T-helper 17 cell (primary cell): ENCODE data around the gene CMYA5. TPM values are rescaled to one million over a fixed set of nuclear protein-coding genes. Genes with fewer than 3 reads are reported as not detected.
"Not testable (repeated sequence)": the region's sequence is repeated elsewhere in the genome, so short reads cannot be mapped to it uniquely, and the experiment has no call there.

ENCODE experiments used
- ATAC-seq: fragments of 150-1000 bp; cut with Tn5 transposase; 2 replicates; pipeline ENCODE4 v1.10.0; 2021; ENCODE audit warnings: mild to moderate bottlenecking, moderate library complexity
- DNase-seq, 3 donors: peaks; one replicate each; pipeline versions ENCODE4 v3.0.0 to v3.0.0-alpha.2; 2020 to 2021
- H3K9me3 ChIP-seq: one replicate; pipeline ENCODE4 v1.7.0; 2013; ENCODE audit warnings: low read length, mild to moderate bottlenecking; ENCODE audit not compliant: control insufficient read depth, poor library complexity, severe bottlenecking
- H3K27ac Mint-ChIP-seq: one replicate; pipeline ENCODE4 v1.8.0; 2022; ENCODE audit warnings: mild to moderate bottlenecking, moderate library complexity, mixed read lengths
- H3K27me3 Mint-ChIP-seq: one replicate; pipeline ENCODE4 v1.8.0; 2022; ENCODE audit warnings: mixed read lengths
- H3K36me3 Mint-ChIP-seq: one replicate; pipeline ENCODE4 v1.8.0; 2022; ENCODE audit warnings: low read depth, mixed read lengths
- H3K4me1 Mint-ChIP-seq: one replicate; pipeline ENCODE4 v1.8.0; 2022; ENCODE audit warnings: mild to moderate bottlenecking, mixed read lengths
- H3K4me3 Mint-ChIP-seq: one replicate; pipeline ENCODE4 v1.8.0; 2022; ENCODE audit warnings: mild to moderate bottlenecking, moderate library complexity, mixed read lengths
- total RNA-seq, 4 donors: library from RNA in 2 of 4; stranded (reverse) in 2 of 4; gene quantifications; one replicate each; pipeline ENCODE4 v1.2.3 and lab custom pipeline; 2022 to 2026

The CMYA5 gene
- total RNA-seq, 2 donors from 2014 or later = 0.15 to 0.23 TPM

DNA sequence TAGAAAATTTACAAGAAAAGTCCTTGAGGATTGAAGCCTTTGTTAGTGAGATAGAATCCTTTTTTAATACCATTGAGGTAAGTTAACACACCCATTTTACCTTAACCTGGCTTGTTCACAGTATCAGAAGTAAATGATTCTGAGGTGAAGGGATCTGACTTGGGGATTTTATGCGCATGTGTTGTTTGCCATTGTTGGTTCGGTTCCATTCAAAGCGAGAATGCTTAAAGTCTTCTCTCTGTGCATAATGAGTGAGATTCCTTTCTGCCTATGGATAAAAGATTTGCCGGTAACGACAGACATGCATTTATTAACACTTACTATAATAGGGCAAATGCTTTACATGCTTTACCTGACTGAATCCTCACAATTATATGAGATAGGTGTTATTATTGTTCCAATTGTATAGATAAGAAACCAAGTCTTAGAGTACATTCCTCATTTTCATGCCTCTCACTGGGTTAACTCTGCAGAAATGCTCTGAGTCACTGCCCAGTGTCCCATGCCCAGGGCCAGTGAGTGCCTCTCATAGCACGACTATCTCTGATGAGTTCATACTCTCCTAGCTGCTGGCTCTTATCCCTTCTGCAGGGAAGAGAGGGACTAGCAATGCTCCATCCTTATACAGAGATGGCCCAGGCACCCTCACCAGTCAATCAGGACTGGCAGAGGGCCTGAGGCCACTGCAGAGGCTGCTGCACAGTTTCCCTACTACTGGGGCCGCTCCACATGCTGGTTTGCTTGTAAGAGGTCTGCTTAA is 54.4 kb downstream of the CMYA5 start:
- Mint-ChIP-seq H3K27me3 (peaks cover 27% of the 10 kb centered on the region), H3K36me3 (no peaks in the 10 kb centered on the region), H3K4me1 (peaks cover 2% of the 10 kb centered on the region), H3K27ac (no peak overlapping the region), H3K4me3 (no peak overlapping the region)
- ATAC-seq (no peak), DNase-seq (no peak)
- no peaks in the 10 kb centered on the region for H3K9me3 ChIP-seq

DNA sequence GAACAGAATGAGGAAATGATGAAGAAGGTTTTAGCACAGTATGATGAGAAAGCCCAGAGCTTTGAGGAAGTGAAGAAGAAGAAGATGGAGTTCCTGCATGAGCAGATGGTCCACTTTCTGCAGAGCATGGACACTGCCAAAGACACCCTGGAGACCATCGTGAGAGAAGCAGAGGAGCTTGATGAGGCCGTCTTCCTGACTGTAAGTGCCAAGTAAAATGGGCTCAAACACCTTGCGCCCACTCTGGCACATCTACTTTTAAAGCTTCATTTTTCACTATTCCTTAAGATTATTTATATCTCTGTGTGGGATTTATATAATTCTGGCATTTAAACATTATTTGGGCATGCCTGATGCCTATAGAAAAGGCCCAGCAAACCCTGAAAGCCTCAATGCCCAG is 55.6 kb downstream of the CMYA5 start:
- no peak overlapping the region for H3K27ac Mint-ChIP-seq
- ATAC-seq = no peak
- peaks cover 2% of the 10 kb centered on the region for H3K4me1 Mint-ChIP-seq
- H3K4me3 Mint-ChIP-seq = no peak overlapping the region
- no peaks in the 10 kb centered on the region for H3K36me3 Mint-ChIP-seq
- no peak for DNase-seq
- H3K9me3 ChIP-seq = no peaks in the 10 kb centered on the region
- H3K27me3 Mint-ChIP-seq = peaks cover 33% of the 10 kb centered on the region

DNA sequence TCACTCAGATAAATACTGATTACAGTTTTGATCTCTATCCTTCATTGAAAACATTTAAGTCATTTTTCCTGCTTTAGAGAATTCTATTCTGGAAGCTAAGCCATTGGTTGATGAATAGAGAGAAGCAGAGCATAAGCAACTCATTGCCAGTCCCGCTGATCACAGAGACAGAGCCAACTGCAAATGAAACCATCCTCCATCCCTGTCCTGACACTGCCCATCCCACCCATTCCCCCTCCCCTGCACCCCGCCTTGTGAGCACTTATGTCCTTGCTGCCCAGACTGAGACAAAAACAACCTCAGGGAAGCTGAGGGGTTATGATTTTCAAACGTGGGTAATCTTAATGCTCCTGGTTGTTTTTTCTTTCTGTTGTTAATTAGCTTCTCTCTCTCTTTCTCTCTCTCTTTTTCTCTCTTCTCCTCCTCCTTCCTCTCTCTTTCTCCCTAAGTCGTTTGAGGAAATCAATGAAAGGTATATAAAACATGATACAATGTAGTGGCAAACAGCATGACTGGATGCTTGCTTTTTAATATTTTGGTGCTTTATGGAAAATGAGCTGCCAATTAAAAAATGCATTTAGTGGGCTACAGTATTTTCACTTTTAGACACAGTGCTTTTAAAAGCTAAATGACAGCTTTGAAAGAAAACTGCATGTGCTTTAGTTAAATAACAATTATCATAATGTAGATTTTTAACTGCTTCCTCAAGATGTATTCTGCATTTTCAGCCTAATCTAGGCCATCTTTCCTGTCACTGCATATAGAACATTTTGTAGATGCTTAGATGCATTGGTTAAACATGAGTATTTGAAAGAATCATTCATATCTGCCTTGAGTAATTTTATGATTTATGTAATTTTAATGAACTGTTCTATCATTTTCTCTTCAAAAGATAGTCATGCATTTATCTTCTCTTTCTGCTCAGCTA is 57.3 kb downstream of the CMYA5 start:
- Mint-ChIP-seq H3K36me3 (no peaks in the 10 kb centered on the region), H3K27ac (no peak overlapping the region), H3K4me3 (no peak overlapping the region), H3K4me1 (peaks cover 2% of the 10 kb centered on the region), H3K27me3 (peaks cover 48% of the 10 kb centered on the region)
- ATAC-seq (no peak), DNase-seq (no peak)
- H3K9me3 ChIP-seq = no peaks in the 10 kb centered on the region

DNA sequence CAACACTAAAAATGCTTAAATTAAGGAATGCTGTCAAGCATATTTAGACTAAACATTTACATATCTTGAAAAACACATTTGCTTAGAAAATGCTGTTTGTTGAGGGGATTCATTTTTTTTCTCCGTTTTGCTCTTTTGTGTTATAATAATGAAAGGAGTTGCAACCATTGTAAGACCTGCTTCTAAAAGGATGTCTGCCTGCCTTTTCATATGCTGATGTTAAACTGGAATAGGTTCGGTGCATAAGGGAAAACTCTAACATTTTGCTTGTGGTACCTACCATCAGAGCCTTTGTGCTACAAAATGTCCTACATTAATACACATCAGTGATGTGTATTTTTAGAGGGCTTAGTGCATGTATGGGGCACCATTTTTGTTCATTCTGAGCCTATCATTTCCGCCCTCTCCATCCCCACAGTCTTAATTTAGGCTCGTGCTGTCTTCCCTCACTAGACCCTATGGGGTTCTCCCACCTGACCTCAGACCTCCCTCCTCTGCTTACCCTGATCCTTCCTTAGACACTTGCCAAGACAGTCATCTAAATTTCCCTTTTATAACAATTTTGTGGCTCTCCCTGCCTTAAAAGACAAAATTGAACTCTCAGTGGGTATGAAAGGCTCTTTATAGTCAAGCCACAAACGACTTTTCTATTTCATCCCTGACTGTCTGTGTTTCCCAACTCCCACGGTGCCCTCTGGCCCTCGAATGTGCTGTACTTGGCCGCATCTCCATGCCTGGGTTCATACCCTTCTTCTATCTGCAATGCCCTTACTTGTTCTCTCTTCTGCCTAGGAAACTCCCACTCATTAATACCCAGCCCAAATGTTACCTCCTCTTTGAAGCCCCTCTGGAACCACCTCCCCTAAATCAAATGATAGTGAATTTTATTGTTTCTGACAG is 61.2 kb downstream of the CMYA5 start:
- ATAC-seq (no peak), DNase-seq (no peak)
- Mint-ChIP-seq H3K27ac (no peak overlapping the region), H3K27me3 (peaks cover 53% of the 10 kb centered on the region), H3K4me3 (no peak overlapping the region), H3K4me1 (peaks cover 2% of the 10 kb centered on the region), H3K36me3 (no peaks in the 10 kb centered on the region)
- H3K9me3 ChIP-seq = no peaks in the 10 kb centered on the region

DNA sequence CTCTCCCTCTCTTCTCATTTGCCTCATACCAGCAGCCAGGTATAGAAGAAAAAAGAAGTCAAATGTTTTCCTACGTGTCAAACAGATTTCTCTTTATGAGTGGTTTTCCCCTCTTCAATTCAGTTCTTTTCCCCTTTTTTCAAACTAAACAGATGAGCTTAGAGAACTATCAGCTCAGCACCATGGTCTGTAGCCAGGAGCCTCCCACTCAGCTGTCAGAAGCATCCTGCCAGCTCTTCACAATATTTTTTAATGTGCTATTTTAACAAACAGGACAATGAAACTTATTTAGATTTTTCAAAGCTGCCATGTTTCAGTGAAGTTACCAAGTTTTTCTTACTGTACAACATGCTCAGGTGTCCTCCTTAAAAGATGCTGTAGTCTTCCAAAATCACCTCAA is 63.5 kb downstream of the CMYA5 start:
- H3K9me3 ChIP-seq = no peaks in the 10 kb centered on the region
- Mint-ChIP-seq H3K27me3 (peaks cover 36% of the 10 kb centered on the region), H3K36me3 (no peaks in the 10 kb centered on the region), H3K27ac (no peak overlapping the region), H3K4me3 (no peak overlapping the region), H3K4me1 (peaks cover 2% of the 10 kb centered on the region)
- DNase-seq = no peak
- ATAC-seq = no peak

DNA sequence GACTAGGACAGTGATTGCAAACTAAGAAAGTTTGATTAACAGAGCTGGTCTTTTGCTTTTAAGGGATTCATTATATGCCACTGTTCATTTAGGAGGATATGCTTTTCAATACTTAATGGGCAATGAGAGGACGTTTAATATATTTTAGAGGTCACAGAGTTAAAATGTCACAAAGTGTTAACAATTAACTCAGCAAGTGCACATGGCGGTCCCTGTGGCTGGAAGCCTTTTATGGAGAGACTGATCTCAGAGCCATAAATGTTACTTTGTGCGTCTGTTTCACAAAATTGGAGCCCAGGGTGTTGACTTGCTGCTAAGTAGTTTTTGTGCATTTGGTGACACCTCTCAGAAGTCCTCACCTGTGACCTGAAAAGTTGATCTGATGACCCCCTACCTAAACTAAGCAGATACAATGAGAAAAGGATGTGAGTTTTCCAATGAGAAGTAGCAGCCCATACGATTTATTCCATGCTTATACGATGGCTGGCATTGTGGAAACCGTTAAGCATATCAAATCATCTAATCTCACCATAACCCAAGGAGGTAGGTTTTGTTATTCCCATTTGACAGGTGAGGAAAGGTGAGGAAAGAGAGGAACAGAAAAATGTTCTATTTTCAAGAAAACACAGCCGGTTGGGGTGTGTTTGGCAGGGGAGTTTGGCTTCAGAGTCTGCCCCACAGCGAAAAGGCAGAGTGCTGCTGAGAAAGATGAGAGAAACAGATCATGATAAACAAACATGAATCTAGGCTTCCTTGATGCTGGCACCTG is 64.4 kb downstream of the CMYA5 start:
- ATAC-seq (no peak), DNase-seq (no peak)
- no peaks in the 10 kb centered on the region for H3K9me3 ChIP-seq
- Mint-ChIP-seq H3K4me1 (peaks cover 2% of the 10 kb centered on the region), H3K27ac (no peak overlapping the region), H3K4me3 (no peak overlapping the region), H3K27me3 (peaks cover 32% of the 10 kb centered on the region), H3K36me3 (no peaks in the 10 kb centered on the region)

DNA sequence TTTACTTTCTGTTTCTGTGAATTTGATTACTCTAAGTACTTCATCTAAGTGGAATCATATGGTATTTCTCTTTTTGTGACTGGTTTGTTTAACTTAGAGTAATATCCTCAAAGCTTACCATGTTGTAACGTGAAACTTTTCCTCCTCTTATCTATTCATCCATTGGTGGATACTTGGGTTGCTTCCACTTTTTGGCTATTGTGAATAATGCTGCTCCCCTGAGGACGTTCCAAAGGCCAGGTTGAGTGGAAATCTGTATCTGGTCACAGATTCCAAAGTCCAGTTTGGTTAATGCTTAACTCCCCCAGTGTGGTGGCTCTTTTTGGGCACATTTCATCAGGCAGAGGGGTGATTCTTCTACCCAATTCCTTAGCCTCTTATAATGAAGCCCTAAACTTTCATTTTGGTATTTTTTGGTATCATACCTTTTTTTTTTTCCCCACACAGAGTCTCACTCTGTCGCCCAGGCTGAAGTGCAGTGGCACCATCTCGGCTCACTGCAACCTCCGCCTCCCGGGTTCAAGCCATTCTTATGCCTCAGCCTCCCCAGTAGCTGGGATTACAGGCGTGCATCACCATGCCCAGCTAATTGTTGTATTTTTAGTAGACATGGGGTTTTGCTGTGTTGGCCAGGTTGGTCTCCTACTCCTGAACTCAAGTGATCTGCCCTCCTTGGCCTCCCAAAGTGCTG is 65.4 kb downstream of the CMYA5 start:
- Mint-ChIP-seq H3K36me3 (no peaks in the 10 kb centered on the region), H3K4me3 (no peak overlapping the region), H3K27me3 (peaks cover 27% of the 10 kb centered on the region), H3K27ac (no peak overlapping the region), H3K4me1 (peaks cover 2% of the 10 kb centered on the region)
- DNase-seq (no peak), ATAC-seq (no peak)
- H3K9me3 ChIP-seq = no peaks in the 10 kb centered on the region

DNA sequence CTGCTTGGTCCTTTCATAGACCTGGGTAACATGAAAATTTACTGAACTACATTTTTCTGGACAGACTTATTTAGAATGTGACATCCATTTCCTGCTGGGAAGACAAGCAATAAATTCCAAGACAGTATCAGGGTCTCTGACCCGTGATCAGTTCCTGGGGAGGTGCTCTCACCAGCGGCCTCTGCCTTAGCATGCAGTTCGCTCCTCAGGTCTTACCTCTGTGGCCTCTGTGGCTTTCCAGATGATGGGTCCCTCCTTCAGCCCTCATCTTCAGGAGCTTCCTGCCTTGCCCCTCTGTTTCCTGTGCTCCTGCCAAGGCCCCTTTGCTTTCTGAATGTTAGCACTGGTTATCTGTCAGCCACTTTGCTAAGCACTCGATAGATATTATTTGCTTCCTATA is 66.4 kb downstream of the CMYA5 start:
- H3K9me3 ChIP-seq = no peaks in the 10 kb centered on the region
- Mint-ChIP-seq H3K4me1 (peaks cover 2% of the 10 kb centered on the region), H3K4me3 (no peak overlapping the region), H3K27me3 (peaks cover 18% of the 10 kb centered on the region), H3K36me3 (no peaks in the 10 kb centered on the region), H3K27ac (no peak overlapping the region)
- DNase-seq (no peak), ATAC-seq (no peak)

DNA sequence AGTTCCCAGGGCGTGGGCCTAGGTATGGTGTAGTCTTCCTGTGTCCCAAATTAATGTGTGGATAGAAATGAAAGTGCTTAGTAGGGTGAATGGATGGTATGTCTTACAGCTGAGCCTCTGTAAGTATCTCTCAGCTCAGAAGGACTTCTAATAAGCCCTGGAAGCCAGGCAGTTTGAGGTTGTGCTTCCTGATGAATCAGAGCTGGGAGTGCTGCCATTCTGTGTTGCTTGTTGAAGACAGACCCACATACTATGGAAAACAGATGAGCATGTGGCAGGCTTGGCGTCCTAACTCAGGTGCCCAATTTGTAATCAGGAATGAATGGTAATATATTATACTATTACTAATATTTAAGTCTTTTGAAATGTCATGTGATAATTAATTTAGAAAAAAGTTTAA is 69.8 kb downstream of the CMYA5 start:
- no peak overlapping the region for H3K27ac Mint-ChIP-seq
- H3K4me1 Mint-ChIP-seq = peaks cover 2% of the 10 kb centered on the region
- ATAC-seq (no peak), DNase-seq (no peak)
- no peak overlapping the region for H3K4me3 Mint-ChIP-seq
- no peaks in the 10 kb centered on the region for H3K36me3 Mint-ChIP-seq
- H3K9me3 ChIP-seq = no peaks in the 10 kb centered on the region
- H3K27me3 Mint-ChIP-seq = no peaks in the 10 kb centered on the region

DNA sequence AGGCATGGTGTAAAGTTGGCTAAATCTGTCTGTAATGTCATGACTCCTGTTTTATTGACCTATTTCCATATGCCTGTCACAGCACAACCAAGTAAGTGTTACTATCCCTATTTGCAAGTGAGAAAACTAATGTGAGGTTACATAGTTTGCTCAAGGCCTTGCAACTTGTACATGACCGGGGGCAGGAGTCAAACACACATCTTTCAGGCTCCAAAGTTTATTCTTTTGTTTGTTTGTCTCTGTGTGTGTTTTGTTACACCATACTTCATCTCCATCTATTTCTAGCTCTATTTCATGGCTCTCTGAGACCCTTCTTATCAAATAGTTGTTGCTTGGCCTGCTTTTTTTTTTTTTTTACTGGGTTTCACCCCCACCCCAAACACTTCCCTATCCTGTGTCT is 70.2 kb downstream of the CMYA5 start:
- DNase-seq (no peak), ATAC-seq (no peak)
- H3K27ac Mint-ChIP-seq = no peak overlapping the region
- H3K36me3 Mint-ChIP-seq = no peaks in the 10 kb centered on the region
- H3K27me3 Mint-ChIP-seq = no peaks in the 10 kb centered on the region
- H3K4me3 Mint-ChIP-seq = no peak overlapping the region
- H3K9me3 ChIP-seq = no peaks in the 10 kb centered on the region
- H3K4me1 Mint-ChIP-seq = peaks cover 2% of the 10 kb centered on the region

DNA sequence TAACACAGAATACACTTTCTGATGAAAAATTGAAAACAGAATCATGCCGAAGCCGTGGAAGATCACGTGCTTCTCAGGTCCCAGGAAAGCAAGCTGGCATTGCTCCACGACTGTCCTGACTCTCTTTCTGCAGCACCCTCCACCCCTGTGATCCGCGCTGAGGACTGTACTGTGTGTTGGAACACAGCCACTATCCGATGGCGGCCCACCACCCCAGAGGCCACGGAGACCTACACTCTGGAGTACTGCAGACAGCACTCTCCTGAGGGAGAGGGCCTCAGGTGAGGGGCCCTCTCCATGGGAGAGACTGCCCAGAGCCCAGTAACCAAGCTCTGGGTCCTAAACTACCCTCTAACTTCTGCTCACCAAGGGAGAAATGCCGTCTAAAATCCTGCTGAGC is 73.3 kb downstream of the CMYA5 start:
- ATAC-seq = no peak
- Mint-ChIP-seq H3K4me1 (no peaks in the 10 kb centered on the region), H3K4me3 (no peak overlapping the region), H3K27me3 (no peaks in the 10 kb centered on the region), H3K27ac (no peak overlapping the region), H3K36me3 (peaks cover 3% of the 10 kb centered on the region)
- no peaks in the 10 kb centered on the region for H3K9me3 ChIP-seq
- DNase-seq = no peak

DNA sequence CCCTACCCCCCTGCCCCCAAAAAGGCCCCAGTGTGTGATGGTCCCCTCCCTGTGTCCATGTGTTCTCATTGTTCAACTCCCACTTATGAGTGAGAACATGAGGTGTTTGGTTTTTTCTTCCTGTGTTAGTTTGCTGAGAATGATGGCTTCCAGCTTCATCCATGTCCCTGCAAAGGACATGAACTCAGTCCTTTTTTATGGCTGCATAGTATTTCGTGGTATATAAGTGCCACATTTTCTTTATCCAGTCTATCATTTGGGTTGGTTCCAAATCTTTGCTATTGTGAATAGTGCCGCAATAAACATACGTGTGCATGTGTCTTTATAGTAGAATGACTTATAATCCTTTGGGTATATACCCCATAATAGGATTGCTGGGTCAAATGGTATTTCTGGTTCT is 74.5 kb downstream of the CMYA5 start:
- not testable (repeated sequence) for H3K4me3 Mint-ChIP-seq, H3K9me3 ChIP-seq, H3K27me3 Mint-ChIP-seq, DNase-seq, ATAC-seq, H3K36me3 Mint-ChIP-seq, H3K4me1 Mint-ChIP-seq, H3K27ac Mint-ChIP-seq
